ENCODE measurements around the gene ZNF384.
A peak's percentile ranks its signal among the peaks of the same experiment; 100 is the strongest.

Gene ZNF384

DNA sequence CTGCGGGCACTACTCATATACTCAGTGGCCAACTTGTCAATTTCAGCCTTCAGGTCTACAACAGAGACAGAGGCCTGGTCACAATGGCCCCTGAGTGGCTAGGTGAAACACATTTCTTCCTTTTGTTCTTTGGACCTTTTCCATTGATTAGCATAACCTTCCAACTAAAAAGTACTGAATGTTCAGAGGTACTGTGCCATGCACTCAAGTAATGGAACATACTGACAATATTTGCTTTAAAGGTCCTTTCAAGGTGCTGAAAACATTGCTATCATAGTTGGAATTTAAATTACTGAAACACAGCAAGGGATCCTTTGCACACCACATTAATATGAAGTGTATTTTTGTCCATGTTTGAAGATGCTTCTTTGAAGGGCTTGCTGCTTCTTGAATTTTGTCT lies 35.8 kb downstream of the ZNF384 start:
- no peak for DNase-seq

DNA sequence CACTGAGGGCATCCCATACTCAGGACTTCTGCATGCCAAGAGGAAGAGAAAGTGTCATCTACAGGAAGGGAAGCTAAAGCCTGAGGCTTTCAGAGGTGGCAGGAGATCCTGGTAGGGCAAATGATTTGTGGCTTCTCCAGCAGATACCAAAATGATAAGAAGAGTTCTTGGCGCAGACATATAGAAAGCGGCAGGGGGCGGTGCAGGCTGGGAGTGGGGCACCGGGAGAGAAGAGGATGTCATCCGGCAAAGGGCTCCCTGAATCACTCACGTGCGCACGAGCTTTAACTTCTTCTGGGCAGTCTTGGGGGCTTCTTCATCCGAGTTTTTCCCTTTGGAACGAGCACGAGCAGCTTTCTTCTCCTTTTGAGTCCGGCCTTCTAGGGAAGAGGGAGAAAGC lies 36.8 kb downstream of the ZNF384 start:
- DNase-seq, result no peak

DNA sequence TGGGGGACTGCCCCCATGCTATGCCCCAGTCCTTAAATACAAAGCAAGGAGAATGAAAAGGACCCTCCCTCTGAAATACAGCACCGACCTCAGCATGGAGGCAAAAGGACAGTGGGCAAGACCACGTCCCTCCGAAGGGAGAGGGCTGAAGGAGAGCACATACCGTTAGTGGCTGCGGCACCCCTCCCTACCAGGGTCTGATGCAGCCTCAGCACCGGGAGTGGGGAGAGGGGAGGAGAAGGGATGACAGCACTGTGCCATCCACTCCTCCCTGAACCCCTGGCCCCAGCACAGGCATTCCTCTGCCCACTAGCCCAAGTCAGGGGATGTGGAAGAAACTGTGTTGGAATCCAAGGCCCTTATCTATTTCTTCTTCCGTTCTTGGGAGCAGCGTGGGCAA lies 38.3 kb downstream of the ZNF384 start:
- no peak for DNase-seq

DNA sequence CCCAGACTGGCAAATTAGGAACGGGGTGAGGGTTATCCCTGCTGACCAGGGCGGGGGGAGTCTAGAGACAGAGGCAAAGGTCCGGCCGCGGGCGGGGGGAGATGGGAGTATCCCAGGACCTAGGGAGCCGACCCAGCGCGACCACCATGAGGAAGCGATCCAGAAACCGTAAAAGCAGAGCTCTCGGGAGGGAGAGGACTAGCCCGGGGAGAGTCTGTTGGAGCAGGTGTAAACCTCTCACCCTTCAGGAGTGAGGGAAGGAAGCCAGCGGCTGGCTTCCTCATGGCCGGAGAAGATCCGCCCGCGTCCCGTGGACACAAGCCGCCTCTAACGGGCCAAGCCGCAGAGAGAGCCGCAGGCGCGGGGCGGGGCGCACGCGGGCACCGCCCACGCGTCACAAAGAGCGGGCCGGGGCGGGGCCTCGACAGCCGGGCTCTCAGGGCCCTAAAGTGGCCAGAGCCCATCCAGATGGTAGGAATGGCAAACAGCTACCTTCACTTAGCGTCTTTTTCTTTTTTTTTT lies 42.0 kb downstream of the ZNF384 start, which contains the start of gene ACRBP:
Gene ACRBP, minus strand, starts transcription at position 350 of the 522 bp plus-strand sequence. Its CDS starts 66 bp downstream, at position 284.
- DNase-seq, result peak; percentile 15 to 64

DNA sequence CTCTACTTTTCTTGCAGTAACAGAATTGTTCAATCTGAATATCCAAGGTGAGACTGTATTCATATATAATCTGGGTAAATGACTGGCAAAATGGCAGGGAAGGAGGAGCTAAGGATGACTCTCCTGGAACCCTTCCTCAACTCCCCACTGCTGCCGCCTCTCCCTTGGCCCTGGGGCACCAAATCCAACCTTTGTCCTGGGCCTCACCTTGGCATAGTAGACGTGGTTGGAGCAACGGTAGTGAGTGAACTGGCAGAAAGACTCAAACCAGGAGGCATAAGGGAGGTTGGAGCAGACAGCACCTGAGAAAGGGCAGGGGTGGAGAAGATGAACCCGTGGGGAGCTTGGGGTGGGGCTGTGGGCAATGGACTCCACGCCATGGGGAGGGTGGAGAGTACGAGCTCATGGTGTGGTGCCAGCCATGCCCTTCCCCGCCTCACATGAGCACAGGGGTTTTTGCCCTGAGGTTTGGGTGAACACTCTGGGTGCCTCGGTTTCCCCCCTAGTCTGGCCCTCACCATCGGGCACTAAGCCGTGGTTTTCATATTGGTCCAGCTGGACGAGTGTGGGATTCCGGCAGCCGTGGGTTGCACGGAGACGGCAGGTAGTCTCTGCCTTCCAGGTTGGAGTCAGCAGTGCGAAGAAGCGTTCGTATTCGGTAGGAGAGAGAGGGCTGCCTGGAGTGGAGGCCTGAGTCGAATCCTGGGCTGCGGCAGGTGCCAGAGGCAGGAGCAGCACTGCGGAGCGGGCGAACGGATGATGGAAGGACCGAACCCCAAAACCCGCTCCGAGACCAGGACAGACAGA lies 42.7 kb downstream of the ZNF384 start:
- DNase-seq, result no peak

DNA sequence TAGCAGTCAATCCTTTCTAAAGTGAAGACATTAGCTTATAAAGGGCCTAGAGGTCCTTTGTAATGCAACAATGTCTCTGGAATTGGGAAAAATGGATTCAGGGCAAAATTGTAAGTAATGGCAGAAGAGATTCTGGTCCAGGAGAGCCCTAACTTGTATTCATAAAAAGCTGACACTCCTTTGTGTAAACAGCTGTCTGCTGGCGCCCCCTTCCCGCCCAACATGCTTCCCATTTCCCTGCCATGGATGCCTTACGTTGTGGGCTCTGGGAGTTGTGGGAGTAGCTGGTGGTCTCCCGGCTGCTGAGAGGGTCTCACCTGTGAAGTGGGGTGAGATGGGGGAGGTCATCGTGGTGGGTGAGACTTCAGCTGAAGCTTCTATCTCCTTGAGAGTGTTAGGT lies 44.3 kb downstream of the ZNF384 start:
- peak in 1 of 2 donors; percentile 21 for DNase-seq

DNA sequence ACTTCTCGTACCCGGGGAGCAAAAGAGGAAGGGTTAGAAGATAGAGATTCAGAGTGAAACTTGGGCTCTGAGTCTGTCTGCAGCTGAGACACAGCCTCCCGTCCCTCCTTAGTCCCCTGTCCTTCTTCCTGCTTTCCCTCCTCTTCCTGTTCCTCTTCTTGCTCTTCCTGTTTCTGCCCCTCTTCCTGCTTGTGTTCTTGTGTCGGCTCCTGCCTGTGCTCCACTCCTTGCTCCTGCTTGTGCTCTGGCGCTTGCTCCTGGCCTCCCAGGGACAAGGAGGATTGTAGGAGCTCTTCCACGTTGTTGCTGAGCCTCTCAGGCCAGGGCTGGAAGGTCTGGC lies 44.9 kb downstream of the ZNF384 start:
- peak in 1 of 2 donors; percentile 22 for DNase-seq

DNA sequence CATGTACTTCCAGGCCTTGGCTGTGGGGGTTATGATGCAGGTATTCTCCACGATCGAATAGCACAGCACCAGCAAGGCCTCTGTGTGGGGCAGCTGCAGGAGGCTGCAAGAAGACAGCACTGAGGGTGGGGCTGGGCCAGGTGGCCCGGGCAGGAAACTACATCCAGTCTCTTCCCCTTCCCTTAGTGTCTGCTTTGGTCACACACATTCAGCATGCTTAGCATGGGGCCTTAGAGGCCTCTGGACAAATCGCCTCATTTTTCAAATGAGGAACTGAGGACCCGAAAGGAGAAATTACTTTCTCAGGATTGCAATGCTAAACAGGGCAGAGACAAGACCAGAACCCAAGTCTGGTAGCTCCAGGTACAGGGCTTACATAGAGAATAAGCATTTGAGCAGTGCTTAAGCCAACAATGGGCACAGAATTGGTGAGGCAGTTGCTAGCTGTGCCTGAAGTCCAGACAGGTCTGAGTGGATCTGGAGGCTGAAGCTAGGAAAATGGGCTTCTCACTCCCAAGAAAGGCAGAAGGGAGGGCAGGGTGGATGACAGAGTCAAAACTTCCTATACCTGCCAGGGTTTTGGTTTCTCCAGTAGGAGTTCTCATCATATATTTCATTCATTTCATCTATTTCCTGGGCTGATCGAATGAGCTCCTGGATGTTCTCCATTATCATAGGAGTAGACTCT lies 45.5 kb downstream of the ZNF384 start:
- peak in 1 of 2 donors; percentile 23 for DNase-seq

DNA sequence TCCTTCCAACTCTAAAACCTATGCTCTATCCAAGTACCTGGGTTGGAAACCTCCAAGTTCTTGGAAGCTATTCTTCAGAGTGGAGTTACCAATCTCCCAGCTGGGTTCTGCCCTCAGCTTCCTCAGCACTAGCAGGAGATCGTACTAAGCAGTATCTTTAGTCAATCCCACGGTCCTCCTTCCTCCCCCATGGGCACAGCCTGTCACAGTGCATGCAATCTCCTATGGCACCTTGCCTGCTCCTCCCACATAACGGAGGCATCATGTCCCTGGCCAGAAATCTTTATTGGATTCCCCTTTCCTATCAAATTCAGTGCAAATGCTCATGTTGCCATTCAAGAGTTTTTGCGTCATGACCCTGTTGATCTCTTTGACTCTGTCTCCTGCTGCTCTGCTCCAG lies 48.0 kb downstream of the ZNF384 start:
- no peak for DNase-seq

DNA sequence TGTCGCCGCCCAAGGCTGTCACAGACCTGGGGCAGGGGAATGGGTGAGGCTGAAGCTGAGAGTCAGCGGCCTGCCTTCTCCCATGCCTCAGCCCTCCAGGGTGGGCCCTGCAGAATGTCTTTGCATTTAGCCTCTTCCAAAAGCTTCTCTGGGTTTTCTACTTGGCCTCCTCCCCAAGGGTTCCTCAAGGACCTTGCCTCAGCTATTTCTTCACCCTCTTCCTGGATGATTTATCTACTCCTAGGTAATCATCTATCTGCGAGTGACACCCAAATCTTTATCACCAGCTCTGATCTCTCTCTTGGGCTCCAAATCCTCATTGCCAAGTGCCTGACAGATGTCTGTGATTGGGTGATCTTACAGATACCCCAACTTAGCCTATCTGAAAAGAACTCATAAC lies 48.7 kb downstream of the ZNF384 start:
- no peak for DNase-seq

DNA sequence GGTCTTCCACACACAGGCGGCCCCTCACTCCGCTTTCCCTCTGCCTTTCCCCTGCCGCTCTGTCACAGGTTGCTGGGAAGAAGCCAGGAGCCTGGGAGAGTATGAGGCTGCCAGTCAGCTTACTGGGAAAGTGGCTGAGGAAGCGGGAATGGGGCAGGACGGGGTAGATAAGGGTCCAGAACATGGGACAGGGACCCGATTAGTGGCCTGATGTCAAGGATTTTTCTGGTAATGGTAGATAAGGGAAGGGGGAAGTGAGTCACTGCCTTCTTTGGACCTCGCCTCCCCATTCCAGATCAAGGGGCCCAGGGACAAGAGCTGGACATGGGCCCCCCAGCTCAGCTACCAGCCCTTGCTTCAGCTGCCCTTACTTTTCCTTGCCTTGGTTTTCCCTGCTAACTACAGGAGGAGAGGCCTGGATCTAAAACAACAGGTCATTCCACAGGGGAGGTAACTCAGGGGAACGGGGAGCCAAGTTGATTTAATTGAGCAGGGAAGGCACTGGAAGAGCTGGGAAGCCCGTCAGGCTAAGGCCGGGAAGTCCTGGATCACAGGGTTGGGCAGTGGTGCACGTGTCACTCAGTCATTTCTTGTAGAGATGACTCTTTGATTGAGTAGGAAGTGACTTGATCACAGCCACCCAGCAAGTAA lies 49.9 kb downstream of the ZNF384 start:
- DNase-seq, result no peak

DNA sequence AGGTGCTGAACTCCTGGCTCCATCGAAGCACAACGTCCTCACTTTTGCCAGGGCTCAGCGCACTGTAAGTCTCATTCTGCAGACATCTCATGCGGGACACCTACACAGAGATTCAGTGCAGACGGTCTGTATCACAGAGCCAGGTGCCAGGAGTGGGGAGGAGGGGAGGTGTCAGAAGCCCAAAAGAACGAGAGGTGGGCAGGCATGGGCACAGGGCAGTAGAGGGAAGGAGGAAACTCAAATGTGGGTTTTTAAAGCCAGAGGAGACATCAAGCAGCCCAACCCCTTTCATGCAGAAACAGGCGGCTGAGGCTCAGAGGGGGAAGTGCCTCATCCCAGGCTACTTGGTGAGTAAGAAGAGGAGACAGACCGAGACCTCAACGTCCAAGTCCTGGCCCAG lies 50.9 kb downstream of the ZNF384 start:
- no peak for DNase-seq

DNA sequence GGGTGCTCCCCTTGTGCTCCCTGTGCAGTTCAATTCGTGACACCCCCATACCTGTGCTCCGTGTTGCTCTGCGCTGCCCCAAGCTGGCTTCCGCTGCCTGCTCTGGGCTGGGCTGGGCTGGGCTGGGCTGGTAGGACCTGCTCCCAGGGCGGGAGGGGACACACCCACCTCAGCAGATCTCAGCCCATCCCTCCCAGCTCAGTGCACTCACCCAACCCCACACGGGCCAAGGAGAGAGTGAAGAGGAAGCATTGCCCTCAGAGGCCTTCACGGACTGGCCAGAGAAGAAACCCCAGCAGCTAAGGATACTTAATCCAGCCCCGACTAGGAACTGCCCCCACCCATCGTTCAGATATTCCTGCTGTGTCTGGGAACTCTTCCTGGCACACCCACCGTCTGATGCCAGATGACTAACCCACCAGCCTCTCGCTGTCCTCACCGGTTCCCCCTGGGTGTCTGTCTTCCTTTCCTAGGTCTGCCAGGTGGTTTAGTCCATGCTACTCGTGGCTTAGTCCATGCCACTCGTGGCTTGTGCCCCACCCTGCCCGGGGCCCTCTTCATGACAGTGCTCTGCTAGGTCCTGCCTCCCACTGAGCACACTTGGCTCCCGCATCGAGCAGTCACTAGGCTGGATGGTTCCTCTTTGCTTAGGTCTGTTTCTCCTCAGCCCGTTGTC lies 53.2 kb downstream of the ZNF384 start, which contains the start of gene LPAR5:
Gene LPAR5, minus strand, starts transcription at position 104 of the 676 bp plus-strand sequence. CDS start 14,711 bp downstream, outside the sequence.
- no peak for DNase-seq

DNA sequence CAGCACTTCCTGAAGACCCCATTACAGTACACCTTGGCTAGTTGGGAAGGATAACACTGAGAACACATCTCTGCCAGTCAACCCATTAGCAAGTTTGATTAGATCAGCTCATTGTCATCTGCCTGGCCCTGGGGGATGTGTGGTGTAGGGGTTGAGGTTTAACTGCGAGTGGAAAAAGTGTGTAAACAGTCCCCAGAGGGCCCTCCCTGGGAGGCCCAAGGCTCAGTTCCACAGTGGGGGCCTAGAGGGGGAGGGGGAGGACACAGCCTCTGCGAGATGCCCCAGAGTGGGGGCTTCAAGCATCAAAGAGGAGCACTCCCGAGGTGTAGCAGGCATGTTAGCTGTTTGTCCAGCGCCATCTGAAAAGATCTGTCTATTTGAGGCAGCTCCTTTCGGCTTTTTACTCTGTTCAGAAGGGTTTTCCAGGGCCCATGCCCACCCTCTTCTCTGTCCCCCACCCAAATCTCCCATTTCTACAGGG lies 53.8 kb downstream of the ZNF384 start:
- DNase-seq, result no peak

DNA sequence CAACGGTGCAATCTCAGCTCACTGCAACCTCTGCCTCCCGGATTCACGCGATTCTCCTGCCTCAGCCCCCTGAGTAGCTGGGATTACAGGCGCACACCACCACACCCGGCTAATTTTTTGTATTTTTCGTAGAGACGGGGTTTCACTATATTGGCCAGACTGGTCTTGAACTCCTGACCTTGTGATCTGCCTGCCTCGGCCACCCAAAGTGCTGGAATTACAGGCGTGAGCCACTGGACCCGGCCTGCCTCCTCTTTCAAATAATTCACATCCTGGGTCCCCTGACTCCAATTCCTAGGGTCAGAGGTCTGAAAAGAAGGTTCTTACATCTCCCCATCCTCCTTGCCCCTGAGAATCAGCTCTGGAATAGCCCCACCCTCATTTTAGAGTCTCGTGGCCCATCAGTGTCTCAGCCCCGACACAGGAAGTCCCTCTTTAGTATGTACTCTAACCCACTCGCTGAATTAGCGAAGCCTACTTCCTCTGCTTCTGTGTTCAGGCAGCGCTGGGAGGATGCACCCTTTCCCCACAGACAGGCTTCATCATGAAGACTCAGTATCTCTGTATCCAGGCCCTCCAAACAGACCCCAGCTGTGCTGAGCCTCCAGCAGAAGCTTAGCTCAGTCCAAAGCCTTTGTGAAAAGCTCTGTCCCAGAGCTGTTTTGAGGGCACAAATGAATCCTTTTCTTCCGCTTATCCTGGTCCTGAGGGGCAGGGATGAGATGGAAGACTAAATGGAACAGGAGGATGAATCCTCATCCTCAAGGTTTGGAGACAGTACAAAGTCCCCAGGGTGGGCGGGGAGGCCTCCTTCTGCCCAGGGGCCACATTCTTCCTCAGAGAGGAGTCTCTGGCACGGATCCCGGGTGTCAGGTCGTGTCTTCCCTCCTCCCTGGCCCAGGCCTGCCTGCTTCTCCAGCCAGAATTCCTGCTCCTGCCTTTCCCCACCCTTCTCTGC lies 56.9 kb downstream of the ZNF384 start:
- no peak for DNase-seq

DNA sequence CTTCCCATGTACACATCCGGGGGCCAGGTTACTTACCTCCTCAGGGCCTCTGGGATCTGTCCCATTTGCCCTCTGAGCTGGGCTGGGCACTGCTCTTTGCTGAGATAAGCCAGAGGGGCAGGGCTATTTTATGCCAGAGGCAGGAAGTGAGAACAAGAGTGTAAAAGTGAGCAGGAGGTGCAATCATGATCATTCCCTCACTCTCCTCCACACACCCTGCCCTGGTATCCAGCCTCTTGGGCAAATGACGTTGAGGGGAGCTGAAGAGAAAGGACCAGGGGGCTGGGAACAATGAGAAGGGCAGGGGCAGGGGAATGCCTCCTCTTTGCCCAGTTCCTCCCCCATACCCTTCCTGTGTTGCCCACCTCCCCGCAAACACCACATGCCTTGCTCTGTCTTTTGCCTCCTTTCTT lies 57.6 kb downstream of the ZNF384 start:
- DNase-seq, result no peak

DNA sequence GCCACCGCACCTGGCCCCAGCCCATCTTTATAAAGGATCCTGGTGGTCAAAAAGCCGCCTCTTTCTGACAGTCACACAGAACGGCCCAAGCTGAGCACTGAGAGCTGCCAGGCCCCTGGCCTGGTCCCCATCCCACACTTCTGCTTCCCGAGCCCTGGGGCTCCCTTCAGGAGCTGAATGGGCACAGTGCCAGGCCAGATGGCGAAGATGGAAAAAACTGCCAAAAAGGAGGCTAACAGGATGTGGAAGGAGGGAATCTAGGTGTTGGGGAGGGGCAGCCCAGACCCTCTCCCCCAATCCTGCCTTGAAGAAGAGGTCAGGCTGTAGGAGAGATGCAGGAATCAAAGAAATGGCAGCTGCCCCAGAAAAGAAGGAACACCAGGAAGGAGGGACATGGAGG lies 58.4 kb downstream of the ZNF384 start:
- no peak for DNase-seq

DNA sequence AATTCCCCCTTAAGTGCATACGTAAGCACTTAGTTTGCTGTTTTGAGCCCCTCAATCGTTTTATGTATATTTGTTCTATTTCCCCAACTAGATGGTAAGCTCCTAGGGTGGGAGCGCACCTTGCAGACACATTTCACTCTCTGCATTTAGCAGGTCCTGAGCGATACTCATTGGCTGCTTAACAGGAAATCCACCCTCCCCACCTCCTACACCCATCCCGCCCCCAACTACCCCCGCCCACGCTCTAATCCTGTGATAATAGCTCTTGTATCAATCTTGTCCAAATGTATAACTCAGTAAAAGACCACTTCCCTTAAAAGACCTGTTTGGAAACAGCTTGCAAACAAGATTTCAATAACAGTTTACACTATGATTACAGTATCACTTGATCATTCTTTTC lies 61.6 kb downstream of the ZNF384 start:
- DNase-seq, result no peak

DNA sequence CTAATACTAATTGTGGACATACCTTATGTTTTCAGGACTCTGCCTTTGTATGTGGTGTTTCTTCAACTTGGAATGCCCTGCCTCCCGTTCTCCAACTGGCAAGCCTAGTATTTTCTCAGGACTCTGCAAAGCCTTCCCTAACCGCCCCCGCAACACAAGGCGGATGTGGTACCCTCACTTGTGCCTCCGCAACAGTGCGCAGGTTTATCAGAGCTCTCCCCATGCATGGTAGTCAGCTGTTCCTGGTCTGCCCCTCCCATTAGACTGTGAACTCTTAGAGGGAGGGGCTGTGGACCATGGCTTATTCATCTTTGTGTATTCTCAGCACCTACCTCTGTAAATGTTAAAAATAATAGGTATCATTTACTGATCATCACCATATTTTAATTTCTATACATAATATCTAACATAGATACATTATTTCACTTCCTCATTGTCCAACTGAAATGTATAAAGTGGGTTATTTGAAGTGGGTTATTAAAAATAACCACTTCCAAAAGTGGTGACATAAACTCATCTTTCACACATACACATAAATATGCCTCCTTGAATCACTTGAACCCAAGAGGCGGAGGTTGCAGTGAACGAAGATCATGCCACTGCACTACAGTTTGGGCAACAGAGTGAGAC lies 62.4 kb downstream of the ZNF384 start:
- no peak for DNase-seq

DNA sequence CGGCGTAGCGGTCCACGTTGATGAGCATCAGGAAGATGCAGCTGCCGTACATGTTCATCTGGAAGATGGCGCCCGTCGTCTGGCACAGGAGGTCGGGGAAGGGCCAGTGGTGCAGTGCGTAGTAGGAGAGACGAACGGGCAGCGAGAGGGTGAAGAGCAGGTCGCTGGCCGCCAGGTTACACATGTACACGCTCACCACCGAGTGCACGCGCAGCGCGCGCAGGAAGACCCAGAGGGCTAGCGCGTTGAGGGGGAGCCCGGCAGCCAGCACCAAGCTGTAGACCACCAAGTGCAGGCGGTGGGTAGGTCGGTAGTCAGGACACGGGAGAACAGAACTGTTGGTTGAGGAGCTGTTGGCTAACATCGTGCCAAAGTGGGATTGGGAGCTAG lies 68.3 kb downstream of the ZNF384 start:
- no peak for DNase-seq

Measured in hippocampal formation (tissue), 2 donors.